CD8-positive, alpha-beta memory T cell (primary cell): ENCODE data around the gene MYL2. TPM values are rescaled to one million over a fixed set of nuclear protein-coding genes. Genes with fewer than 3 reads are reported as not detected.

Experiments used
- CTCF ChIA-PET: fragments of 350-600 bp; sonication (Branson Sonifier 250); formaldehyde crosslinking; loops from one replicate; lab custom pipeline; 2021; ENCODE audit warnings: antibody characterized with exemption; lab: Charles Lee
- POLR2A ChIA-PET: fragments of 350-600 bp; sonication (Branson Sonifier 250); formaldehyde crosslinking; loops from one replicate; lab custom pipeline; 2021; ENCODE audit warnings: antibody characterized with exemption; lab: Charles Lee
- DNase-seq, 5 donors: peaks; one replicate each; pipeline versions ENCODE4 v3.0.0 to v3.0.0-alpha.2; 2020 to 2022; ENCODE audit warnings: mixed read lengths in 1 of 5
- H3K27ac ChIP-seq: one replicate; pipeline ENCODE4 v1.7.0; 2013; ENCODE audit warnings: low read depth, mild to moderate bottlenecking, low read length, moderate library complexity
- H3K27me3 ChIP-seq: 2 replicates; pipeline ENCODE4 v1.7.0; 2013; ENCODE audit warnings: low read length, mild to moderate bottlenecking; ENCODE audit not compliant: insufficient read depth, poor library complexity, severe bottlenecking
- H3K36me3 ChIP-seq: 2 replicates; pipeline ENCODE4 v1.7.0; 2013; ENCODE audit warnings: mild to moderate bottlenecking, low read length, moderate library complexity; ENCODE audit not compliant: insufficient read depth
- H3K4me1 ChIP-seq: 2 replicates; pipeline ENCODE4 v1.7.0; 2013; ENCODE audit warnings: mild to moderate bottlenecking, low read length, moderate library complexity; ENCODE audit not compliant: insufficient read depth
- H3K4me3 ChIP-seq: 2 replicates; pipeline ENCODE4 v1.7.0; 2013; ENCODE audit warnings: mild to moderate bottlenecking, low read length
- H3K9me3 ChIP-seq: 2 replicates; pipeline ENCODE4 v1.7.0; 2013; ENCODE audit warnings: mild to moderate bottlenecking, low read length
- H3K27ac Mint-ChIP-seq, 8 donors: one replicate each; pipeline ENCODE4 v1.8.0; 2020 to 2021; ENCODE audit warnings: mixed read lengths in 8 of 8, mild to moderate bottlenecking in 6 of 8, inconsistent platforms in 3 of 8, moderate library complexity in 3 of 8
- H3K27me3 Mint-ChIP-seq, 2 donors: one replicate each; pipeline ENCODE4 v1.8.0; 2020 to 2021; ENCODE audit warnings: mixed read lengths in 2 of 2, mild to moderate bottlenecking in 1 of 2, moderate library complexity in 1 of 2
- H3K36me3 Mint-ChIP-seq, 3 donors: one replicate each; pipeline ENCODE4 v1.8.0; 2020 to 2021; ENCODE audit warnings: mixed read lengths in 3 of 3, inconsistent platforms in 1 of 3, mild to moderate bottlenecking in 1 of 3
- H3K4me1 Mint-ChIP-seq, 3 donors: one replicate each; pipeline ENCODE4 v1.8.0; 2020 to 2021; ENCODE audit warnings: mixed read lengths in 3 of 3, inconsistent platforms in 1 of 3, mild to moderate bottlenecking in 1 of 3
- H3K4me3 Mint-ChIP-seq, 7 donors: one replicate each; pipeline ENCODE4 v1.8.0; 2020 to 2021; ENCODE audit warnings: mixed read lengths in 7 of 7, mild to moderate bottlenecking in 6 of 7, moderate library complexity in 4 of 7, inconsistent platforms in 2 of 7
- H3K9me3 Mint-ChIP-seq, 5 donors: one replicate each; pipeline ENCODE4 v1.8.0; 2020 to 2022; ENCODE audit warnings: mixed read lengths in 5 of 5, mild to moderate bottlenecking in 3 of 5, moderate library complexity in 2 of 5, inconsistent platforms in 1 of 5
- polyA plus RNA-seq: library from polyadenylated mRNA; unstranded; fragments of 300-500 nt; fragmentation: Illumina TruSeq; gene quantifications from one replicate; pipeline ENCODE4 v1.2.3, GENCODE V29; 2021
- total RNA-seq, 2 experiments: library from RNA; stranded (reverse); gene quantifications; one replicate each; pipeline ENCODE4 v1.2.3, GENCODE V29; 2021

The MYL2 gene
- total and polyA plus RNA-seq, 3 experiments from 2014 or later, result not detected

- Histone ChIP-seq H3K36me3 (no peaks in the 10 kb centered on the region), H3K9me3 (no peaks in the 10 kb centered on the region), H3K27me3 (no peaks in the 10 kb centered on the region), H3K4me1 (no peaks in the 10 kb centered on the region), H3K4me3 (no peak overlapping the region), H3K27ac (no peak overlapping the region)
- H3K4me1 Mint-ChIP-seq, result peaks cover 3 to 7% (median 5%) of the 10 kb centered on the region in 3 donors
- H3K27ac Mint-ChIP-seq, result peak overlapping the region in 1 of 8 donors; percentile 71
- H3K27me3 Mint-ChIP-seq, result peaks cover 0 to 3% of the 10 kb centered on the region in 2 donors
- no peaks in the 10 kb centered on the region for H3K9me3 Mint-ChIP-seq
- CTCF ChIA-PET, result interaction anchor here (0.7 to 1.0 kb wide), 2 partner anchors 8 to 10 kb away, joined by 4 to 5 read pairs; no protein-coding TSS in a partner anchor
- DNase-seq, result no peak
- peaks cover 0 to 2% (median 0%) of the 10 kb centered on the region in 3 donors for H3K36me3 Mint-ChIP-seq
- H3K4me3 Mint-ChIP-seq, result no peak overlapping the region
- POLR2A ChIA-PET, result no interaction called here
These were observed 35.1 kb downstream of the MYL2 start for GRCh38 chr12:110885152-110885840.

- Histone ChIP-seq H3K27ac (no peak overlapping the region), H3K9me3 (no peaks in the 10 kb centered on the region), H3K36me3 (no peaks in the 10 kb centered on the region), H3K4me1 (no peaks in the 10 kb centered on the region), H3K27me3 (no peaks in the 10 kb centered on the region), H3K4me3 (no peak overlapping the region)
- Mint-ChIP-seq H3K27ac (peak overlapping the region in 1 of 8 donors; percentile 38), H3K9me3 (no peaks in the 10 kb centered on the region), H3K27me3 (peaks cover 0 to 12% of the 10 kb centered on the region in 2 donors), H3K4me3 (no peak overlapping the region), H3K36me3 (peaks cover 0 to 2% (median 0%) of the 10 kb centered on the region in 3 donors), H3K4me1 (peaks cover 3 to 7% (median 5%) of the 10 kb centered on the region in 3 donors)
- DNase-seq, result no peak
- POLR2A ChIA-PET, result no interaction called here
- CTCF ChIA-PET, result interaction anchor here (0.9 kb wide), 1 partner anchor 10 kb away, joined by 4 read pairs; no protein-coding TSS in a partner anchor
These were observed 37.1 kb downstream of the MYL2 start for GRCh38 chr12:110883251-110883650.

GRCh38 chr12:110880651-110881050, 39.7 kb downstream of the MYL2 start:
- no peak overlapping the region for H3K4me3 ChIP-seq
- no peaks in the 10 kb centered on the region for H3K27me3 ChIP-seq
- Mint-ChIP-seq H3K9me3 (no peaks in the 10 kb centered on the region), H3K4me1 (no peaks in the 10 kb centered on the region), H3K27ac (no peak overlapping the region), H3K4me3 (no peak overlapping the region), H3K27me3 (peaks cover 10 to 16% of the 10 kb centered on the region in 2 donors), H3K36me3 (no peaks in the 10 kb centered on the region)
- CTCF ChIA-PET, result no interaction called here
- POLR2A ChIA-PET, result no interaction called here
- no peak for DNase-seq
- no peaks in the 10 kb centered on the region for H3K36me3 ChIP-seq
- H3K9me3 ChIP-seq, result no peaks in the 10 kb centered on the region
- H3K27ac ChIP-seq, result no peak overlapping the region
- H3K4me1 ChIP-seq, result no peaks in the 10 kb centered on the region

- Histone ChIP-seq H3K9me3 (no peaks in the 10 kb centered on the region), H3K4me3 (no peak overlapping the region), H3K27me3 (no peaks in the 10 kb centered on the region), H3K27ac (no peak overlapping the region), H3K36me3 (no peaks in the 10 kb centered on the region), H3K4me1 (no peaks in the 10 kb centered on the region)
- Mint-ChIP-seq H3K4me1 (no peaks in the 10 kb centered on the region), H3K27ac (no peak overlapping the region), H3K9me3 (peaks cover 0 to 1% (median 0%) of the 10 kb centered on the region in 5 donors), H3K4me3 (no peak overlapping the region), H3K36me3 (no peaks in the 10 kb centered on the region), H3K27me3 (peaks cover 14 to 38% of the 10 kb centered on the region in 2 donors)
- DNase-seq, result no peak
- ChIA-PET CTCF (interaction anchor here (1.3 kb wide), 1 partner anchor 425 kb away, joined by 3 read pairs; the partner anchor contains the start of gene ARPC3), POLR2A (no interaction called here)
These were observed 45.6 kb downstream of the MYL2 start for GRCh38 chr12:110874781-110875180.

GRCh38 chr12:110874351-110874750, 46.0 kb downstream of the MYL2 start:
- no peak overlapping the region for H3K4me3 Mint-ChIP-seq
- CTCF ChIA-PET, result interaction anchor here (1.3 kb wide), 1 partner anchor 424 kb away, joined by 3 read pairs; the partner anchor contains the start of gene ARPC3
- no peak overlapping the region for H3K27ac ChIP-seq
- no peak overlapping the region for H3K27ac Mint-ChIP-seq
- no peak for DNase-seq
- H3K27me3 ChIP-seq, result no peaks in the 10 kb centered on the region
- H3K27me3 Mint-ChIP-seq, result peaks cover 17 to 35% of the 10 kb centered on the region in 2 donors
- H3K4me3 ChIP-seq, result no peak overlapping the region
- no peaks in the 10 kb centered on the region for H3K4me1 ChIP-seq
- H3K36me3 Mint-ChIP-seq, result no peaks in the 10 kb centered on the region
- H3K36me3 ChIP-seq, result no peaks in the 10 kb centered on the region
- H3K9me3 ChIP-seq, result no peaks in the 10 kb centered on the region
- peaks cover 0 to 1% (median 0%) of the 10 kb centered on the region in 5 donors for H3K9me3 Mint-ChIP-seq
- POLR2A ChIA-PET, result no interaction called here
- no peaks in the 10 kb centered on the region for H3K4me1 Mint-ChIP-seq

- DNase-seq, result no peak
- CTCF ChIA-PET, result no interaction called here
- Histone ChIP-seq H3K4me1 (no peaks in the 10 kb centered on the region), H3K36me3 (no peaks in the 10 kb centered on the region), H3K27me3 (no peaks in the 10 kb centered on the region), H3K9me3 (no peaks in the 10 kb centered on the region), H3K27ac (no peak overlapping the region), H3K4me3 (no peak overlapping the region)
- Mint-ChIP-seq H3K4me3 (no peak overlapping the region), H3K27me3 (peaks cover 9 to 22% of the 10 kb centered on the region in 2 donors), H3K9me3 (peaks cover 0 to 1% (median 0%) of the 10 kb centered on the region in 5 donors), H3K4me1 (no peaks in the 10 kb centered on the region), H3K36me3 (no peaks in the 10 kb centered on the region), H3K27ac (no peak overlapping the region)
- POLR2A ChIA-PET, result interaction anchor here (0.5 kb wide), 1 partner anchor 67 kb away, joined by 12 read pairs; no protein-coding TSS in a partner anchor
These were observed 48.3 kb downstream of the MYL2 start for GRCh38 chr12:110872100-110872499.

- ChIA-PET CTCF (no interaction called here), POLR2A (no interaction called here)
- Histone ChIP-seq H3K36me3 (no peaks in the 10 kb centered on the region), H3K27ac (no peak overlapping the region), H3K27me3 (no peaks in the 10 kb centered on the region), H3K9me3 (no peaks in the 10 kb centered on the region), H3K4me1 (no peaks in the 10 kb centered on the region), H3K4me3 (no peak overlapping the region)
- no peak for DNase-seq
- H3K36me3 Mint-ChIP-seq, result no peaks in the 10 kb centered on the region
- peaks cover 9 to 14% of the 10 kb centered on the region in 2 donors for H3K27me3 Mint-ChIP-seq
- no peak overlapping the region for H3K27ac Mint-ChIP-seq
- peaks cover 0 to 1% (median 0%) of the 10 kb centered on the region in 5 donors for H3K9me3 Mint-ChIP-seq
- H3K4me3 Mint-ChIP-seq, result no peak overlapping the region
- no peaks in the 10 kb centered on the region for H3K4me1 Mint-ChIP-seq
These were observed 50.6 kb downstream of the MYL2 start for GRCh38 chr12:110869803-110870202.

- CTCF ChIA-PET, result interaction anchor here (0.9 kb wide), 1 partner anchor 25 kb away, joined by 3 read pairs; no protein-coding TSS in a partner anchor
- Histone ChIP-seq H3K4me1 (no peaks in the 10 kb centered on the region), H3K27me3 (no peaks in the 10 kb centered on the region), H3K9me3 (no peaks in the 10 kb centered on the region), H3K27ac (no peak overlapping the region), H3K36me3 (no peaks in the 10 kb centered on the region), H3K4me3 (no peak overlapping the region)
- DNase-seq, result no peak
- no peaks in the 10 kb centered on the region for H3K4me1 Mint-ChIP-seq
- H3K4me3 Mint-ChIP-seq, result no peak overlapping the region
- H3K36me3 Mint-ChIP-seq, result no peaks in the 10 kb centered on the region
- peaks cover 11 to 14% of the 10 kb centered on the region in 2 donors for H3K27me3 Mint-ChIP-seq
- H3K27ac Mint-ChIP-seq, result no peak overlapping the region
- POLR2A ChIA-PET, result no interaction called here
- H3K9me3 Mint-ChIP-seq, result peaks cover 0 to 1% (median 0%) of the 10 kb centered on the region in 5 donors
These were observed 51.4 kb downstream of the MYL2 start for GRCh38 chr12:110869026-110869425.
